Activated naive CD4-positive, alpha-beta T cell treated with anti-CD3 and anti-CD28 coated beads, Interleukin-2, amount 10 ng/mL, durations not matched to agents 7 days and 5 days (primary cell): ENCODE results near the gene ZNF276.
"Not testable (repeated sequence)": the region's sequence is repeated elsewhere in the genome, so short reads cannot be mapped to it uniquely, and the experiment has no call there.

Experiments used
- CTCF ChIA-PET: fragments of 350-600 bp; sonication (Branson Sonifier 250); formaldehyde crosslinking; loops from one replicate; lab custom pipeline; 2021; ENCODE audit warnings: antibody characterized with exemption; lab: Charles Lee
- DNase-seq: peaks from one replicate; pipeline ENCODE4 v3.0.0-alpha.2; 2020
- H3K27ac Mint-ChIP-seq: one replicate; pipeline ENCODE4 v1.8.0; 2021; ENCODE audit warnings: mild to moderate bottlenecking, moderate library complexity, mixed read lengths
- H3K27me3 Mint-ChIP-seq: one replicate; pipeline ENCODE4 v1.8.0; 2021; ENCODE audit warnings: mild to moderate bottlenecking, mixed read lengths
- H3K36me3 Mint-ChIP-seq: one replicate; pipeline ENCODE4 v1.8.0; 2021; ENCODE audit warnings: mixed read lengths
- H3K4me1 Mint-ChIP-seq: one replicate; pipeline ENCODE4 v1.8.0; 2021; ENCODE audit warnings: mixed read lengths
- H3K4me3 Mint-ChIP-seq: one replicate; pipeline ENCODE4 v1.8.0; 2021; ENCODE audit warnings: mild to moderate bottlenecking, moderate library complexity, mixed read lengths
- H3K9me3 Mint-ChIP-seq: one replicate; pipeline ENCODE4 v1.8.0; 2021; ENCODE audit warnings: mixed read lengths

ZNF276 gene

GRCh38 chr16:89782489-89782888, 61.2 kb downstream of the ZNF276 start:
- no peaks in the 10 kb centered on the region for H3K9me3 Mint-ChIP-seq
- no peaks in the 10 kb centered on the region for H3K27me3 Mint-ChIP-seq
- peaks cover 31% of the 10 kb centered on the region for H3K4me1 Mint-ChIP-seq
- no peak overlapping the region for H3K27ac Mint-ChIP-seq
- H3K36me3 Mint-ChIP-seq = peaks cover 53% of the 10 kb centered on the region
- DNase-seq = no peak
- CTCF ChIA-PET = no interaction called here
- H3K4me3 Mint-ChIP-seq = no peak overlapping the region

DNA sequence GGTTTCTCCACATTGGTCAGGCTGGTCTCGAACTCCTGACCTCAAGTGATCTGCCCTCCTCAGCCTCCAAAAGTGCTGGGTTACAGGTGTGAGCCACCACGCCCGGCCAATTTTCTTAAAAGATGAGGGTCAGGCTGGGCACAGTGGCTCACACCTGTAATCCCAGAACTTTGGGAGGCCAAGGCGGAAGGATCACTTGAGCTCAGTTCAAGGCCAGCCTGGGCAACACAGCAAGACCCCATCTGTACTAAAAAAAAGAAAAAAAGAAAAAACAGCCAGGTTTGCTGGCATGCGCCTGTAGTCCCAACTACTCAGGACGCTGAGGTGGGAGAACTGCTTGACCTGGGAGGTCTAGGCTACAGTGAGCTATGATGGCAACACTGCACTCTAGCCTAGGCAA, 62.6 kb downstream of the ZNF276 start:
- H3K27me3 Mint-ChIP-seq, DNase-seq, H3K27ac Mint-ChIP-seq, H3K4me3 Mint-ChIP-seq, CTCF ChIA-PET, H3K9me3 Mint-ChIP-seq: not testable (repeated sequence)
- Mint-ChIP-seq H3K4me1 (peaks cover 33% of the 10 kb centered on the region), H3K36me3 (peaks cover 56% of the 10 kb centered on the region)

- CTCF ChIA-PET = no interaction called here
- Mint-ChIP-seq H3K4me3 (no peak overlapping the region), H3K27me3 (no peaks in the 10 kb centered on the region), H3K36me3 (peaks cover 55% of the 10 kb centered on the region), H3K27ac (peak overlapping the region; percentile 71), H3K9me3 (no peaks in the 10 kb centered on the region), H3K4me1 (peaks cover 33% of the 10 kb centered on the region)
- DNase-seq = no peak
Observed at GRCh38 chr16:89784406-89784805, 63.1 kb downstream of the ZNF276 start.

DNA sequence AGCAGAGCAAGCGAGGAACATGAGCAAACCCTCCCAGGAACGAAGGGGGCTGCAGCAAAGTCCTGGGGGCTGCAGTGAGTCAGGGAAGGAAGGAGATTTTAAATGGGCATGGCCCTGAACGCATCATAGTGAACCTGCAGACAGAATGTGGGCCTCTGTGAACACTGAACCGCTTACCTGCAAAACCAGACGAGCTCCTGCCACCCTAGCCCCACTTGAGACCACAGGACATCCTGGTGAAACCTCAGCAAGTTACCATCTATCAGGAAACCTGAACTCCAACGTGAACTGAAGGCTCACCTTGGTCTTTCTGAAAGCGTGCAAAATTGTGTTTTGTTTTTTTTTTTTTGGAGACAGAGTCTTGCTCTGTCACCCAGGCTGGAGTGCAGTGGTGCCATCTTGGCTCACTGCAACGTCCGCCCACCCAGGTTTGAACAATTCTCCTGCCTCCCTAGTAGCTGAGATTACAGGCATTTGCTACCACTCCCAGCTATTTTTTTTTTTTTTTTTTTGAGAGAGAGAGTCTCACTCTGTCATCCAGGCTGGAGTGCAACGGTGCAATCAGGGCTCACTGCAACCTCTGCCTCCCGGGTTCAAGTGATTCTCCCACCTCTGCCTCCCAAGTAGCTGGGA, 64.3 kb downstream of the ZNF276 start:
- peaks cover 33% of the 10 kb centered on the region for H3K4me1 Mint-ChIP-seq
- H3K36me3 Mint-ChIP-seq = peaks cover 50% of the 10 kb centered on the region
- no peak overlapping the region for H3K4me3 Mint-ChIP-seq
- CTCF ChIA-PET = interaction anchor here (0.9 to 1.4 kb wide), 2 partner anchors 80 to 85 kb away, joined by 3 to 6 read pairs; no protein-coding TSS in a partner anchor
- DNase-seq = peak; percentile 61
- H3K27ac Mint-ChIP-seq = peak overlapping the region; percentile 73
- no peaks in the 10 kb centered on the region for H3K27me3 Mint-ChIP-seq
- no peaks in the 10 kb centered on the region for H3K9me3 Mint-ChIP-seq

DNA sequence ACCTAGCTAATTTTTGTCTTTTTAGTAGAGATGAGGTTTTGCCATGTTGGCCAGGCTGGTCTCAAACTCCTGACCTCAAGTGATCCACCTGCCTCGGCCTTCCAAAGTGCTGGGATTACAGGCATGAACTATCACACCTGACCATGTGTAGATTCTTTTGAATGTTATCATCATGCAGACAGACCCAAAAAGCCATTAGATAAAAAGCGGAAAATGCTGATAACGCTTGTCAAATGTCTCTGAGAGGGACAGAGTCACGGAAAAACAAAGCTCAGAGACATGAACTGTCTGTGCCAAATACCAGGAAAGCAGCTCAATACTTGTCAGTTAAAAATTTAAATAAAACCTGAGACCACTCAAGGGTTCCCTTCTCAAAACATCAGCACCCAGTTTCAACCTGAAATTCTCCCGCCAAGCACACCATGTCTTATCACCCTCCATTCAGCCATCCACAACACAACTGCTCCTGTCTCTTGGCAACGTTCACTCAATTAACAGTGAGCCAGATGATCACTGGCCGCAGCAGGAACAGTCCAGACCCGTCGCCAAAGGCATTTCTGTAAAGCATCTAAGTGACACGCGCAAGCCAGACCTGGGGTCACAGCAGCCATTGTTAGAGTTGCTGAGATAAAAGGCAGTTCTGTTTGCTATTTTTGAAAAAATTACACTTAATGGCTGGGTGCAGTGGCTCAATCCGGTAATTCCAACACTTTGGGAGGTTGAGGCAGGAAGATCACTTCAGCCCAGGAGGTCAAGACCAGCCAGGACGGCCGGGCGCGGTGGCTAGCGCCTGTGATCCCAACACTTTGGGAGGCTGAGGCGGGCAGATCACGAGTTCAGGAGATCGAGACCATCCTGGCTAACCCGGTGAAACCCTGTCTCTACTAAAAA, 65.4 kb downstream of the ZNF276 start:
- Mint-ChIP-seq H3K27me3 (no peaks in the 10 kb centered on the region), H3K4me3 (no peak overlapping the region), H3K9me3 (no peaks in the 10 kb centered on the region), H3K27ac (peak overlapping the region; percentile 67), H3K4me1 (peaks cover 33% of the 10 kb centered on the region), H3K36me3 (peaks cover 58% of the 10 kb centered on the region)
- CTCF ChIA-PET = interaction anchor here (1.4 to 9.3 kb wide), 2 partner anchors 79 to 81 kb away, joined by 6 to 116 read pairs; no protein-coding TSS in a partner anchor
- DNase-seq = no peak

DNA sequence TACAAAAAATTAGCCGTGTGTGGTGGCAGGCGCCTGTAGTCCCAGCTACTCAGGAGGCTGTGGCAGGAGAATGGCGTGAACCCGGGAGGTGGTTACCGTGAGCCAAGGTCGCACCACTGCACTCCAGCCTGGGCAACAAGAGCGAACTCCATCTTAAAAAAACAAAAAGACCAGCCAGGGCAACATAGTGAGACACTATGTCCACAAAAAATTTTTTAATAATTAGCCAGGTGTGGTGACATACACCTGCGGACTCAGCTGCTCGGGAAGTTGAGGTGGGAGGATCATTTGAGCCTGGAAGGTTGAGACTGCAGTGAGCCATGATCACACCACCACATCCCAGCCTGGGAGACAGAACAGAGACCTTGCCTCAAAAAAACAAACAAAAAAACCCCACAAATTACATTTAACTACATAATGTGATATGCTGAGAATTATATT, 66.0 kb downstream of the ZNF276 start:
- H3K36me3 Mint-ChIP-seq = peaks cover 58% of the 10 kb centered on the region
- H3K4me1 Mint-ChIP-seq = peaks cover 33% of the 10 kb centered on the region
- no peaks in the 10 kb centered on the region for H3K9me3 Mint-ChIP-seq
- no peak for DNase-seq
- H3K27me3 Mint-ChIP-seq = no peaks in the 10 kb centered on the region
- CTCF ChIA-PET = interaction anchor here (9.3 kb wide), 1 partner anchor 80 kb away, joined by 116 read pairs; no protein-coding TSS in a partner anchor
- no peak overlapping the region for H3K27ac Mint-ChIP-seq
- H3K4me3 Mint-ChIP-seq = no peak overlapping the region
